Activated CD4-positive, alpha-beta T cell treated with anti-CD3 and anti-CD28 coated beads for 36 hours (primary cell): ENCODE data around the gene MCF2L2. TPM values are rescaled to one million over a fixed set of nuclear protein-coding genes. Genes with fewer than 3 reads are reported as not detected.

Experiments
- ATAC-seq: fragments of 200-7000 bp; cut with Tn5 transposase; one replicate; pipeline ENCODE4 v1.10.0; 2021; ENCODE audit warnings: mild to moderate bottlenecking, moderate library complexity
- CTCF ChIA-PET: fragments of 350-600 bp; sonication (Branson Sonifier 250); formaldehyde crosslinking; loops from one replicate; lab custom pipeline; 2021; ENCODE audit warnings: antibody characterized with exemption; lab: Charles Lee
- POLR2A ChIA-PET: fragments of 350-600 bp; sonication (Branson Sonifier 250); formaldehyde crosslinking; loops from one replicate; lab custom pipeline; 2021; ENCODE audit warnings: antibody characterized with exemption, inconsistent platforms; lab: Charles Lee
- DNase-seq: peaks from one replicate; pipeline ENCODE4 v3.0.0-alpha.2; 2020
- H3K27ac Mint-ChIP-seq: one replicate; pipeline ENCODE4 v1.8.0; 2021; ENCODE audit warnings: mixed read lengths
- H3K27me3 Mint-ChIP-seq: one replicate; pipeline ENCODE4 v1.8.0; 2021; ENCODE audit warnings: mixed read lengths
- H3K36me3 Mint-ChIP-seq: one replicate; pipeline ENCODE4 v1.8.0; 2021; ENCODE audit warnings: low read depth, mixed read lengths
- H3K4me1 Mint-ChIP-seq: one replicate; pipeline ENCODE4 v1.8.0; 2021; ENCODE audit warnings: mixed read lengths
- H3K4me3 Mint-ChIP-seq: one replicate; pipeline ENCODE4 v1.8.0; 2021; ENCODE audit warnings: mild to moderate bottlenecking, moderate library complexity, mixed read lengths
- H3K9me3 Mint-ChIP-seq: one replicate; pipeline ENCODE4 v1.8.0; 2021; ENCODE audit warnings: low read depth, mixed read lengths
- intact Hi-C, 2 experiments: fragments of 100-400 bp; cut with DNase I in 1 of 2; cut with micrococcal nuclease in 1 of 2; formaldehyde crosslinking; loops; one replicate each; pipeline versions ENCODE4 v1.14.2 to v1.15.1; 2022 to 2024; cut with DNase I, micrococcal nuclease
- total RNA-seq, 2 experiments: library from RNA; stranded (reverse); gene quantifications; one replicate each; pipeline ENCODE4 v1.2.3, GENCODE V29; 2021

Gene MCF2L2
- total RNA-seq, 2 experiments from 2014 or later, result 1.9 to 2.3 TPM

GRCh38 chr3:183312433-183312832 is 116.0 kb downstream of the MCF2L2 start:
- ChIA-PET CTCF (interaction anchor here (0.9 kb wide), 1 partner anchor 81 kb away, joined by 4 read pairs; no protein-coding TSS in a partner anchor), POLR2A (interaction anchor here (0.6 kb wide), 1 partner anchor 26 kb away, joined by 3 read pairs; no protein-coding TSS in a partner anchor)
- Mint-ChIP-seq H3K27ac (no peak overlapping the region), H3K4me1 (peaks cover 18% of the 10 kb centered on the region), H3K36me3 (peaks cover 4% of the 10 kb centered on the region), H3K27me3 (no peaks in the 10 kb centered on the region), H3K9me3 (no peaks in the 10 kb centered on the region), H3K4me3 (no peak overlapping the region)
- intact Hi-C loops, result no loop called here
- ATAC-seq (no peak), DNase-seq (no peak)

GRCh38 chr3:183310936-183311335 is 117.5 kb downstream of the MCF2L2 start:
- Mint-ChIP-seq H3K36me3 (peaks cover 4% of the 10 kb centered on the region), H3K27me3 (no peaks in the 10 kb centered on the region), H3K9me3 (no peaks in the 10 kb centered on the region), H3K27ac (no peak overlapping the region), H3K4me1 (peaks cover 31% of the 10 kb centered on the region), H3K4me3 (no peak overlapping the region)
- ATAC-seq (no peak), DNase-seq (no peak)
- ChIA-PET CTCF (interaction anchor here (1.9 kb wide), 1 partner anchor 9 kb away, joined by 6 read pairs; no protein-coding TSS in a partner anchor), POLR2A (no interaction called here)
- intact Hi-C loops, result no loop called here

- H3K27me3 Mint-ChIP-seq, result no peaks in the 10 kb centered on the region
- POLR2A ChIA-PET, result no interaction called here
- no peaks in the 10 kb centered on the region for H3K9me3 Mint-ChIP-seq
- H3K4me3 Mint-ChIP-seq, result no peak overlapping the region
- ATAC-seq (no peak), DNase-seq (no peak)
- CTCF ChIA-PET, result interaction anchor here (0.8 to 1.1 kb wide), 3 partner anchors 19 to 187 kb away, joined by 3 to 4 read pairs (median 3); no protein-coding TSS in a partner anchor
- H3K4me1 Mint-ChIP-seq, result peaks cover 30% of the 10 kb centered on the region
- no peak overlapping the region for H3K27ac Mint-ChIP-seq
- H3K36me3 Mint-ChIP-seq, result peaks cover 4% of the 10 kb centered on the region
- intact Hi-C loops, result no loop called here
Measured at GRCh38 chr3:183309276-183309675, 119.1 kb downstream of the MCF2L2 start.

- intact Hi-C loops, result no loop called here
- H3K27me3 Mint-ChIP-seq, result no peaks in the 10 kb centered on the region
- H3K36me3 Mint-ChIP-seq, result peaks cover 4% of the 10 kb centered on the region
- no peak for DNase-seq
- POLR2A ChIA-PET, result no interaction called here
- peaks cover 29% of the 10 kb centered on the region for H3K4me1 Mint-ChIP-seq
- no peaks in the 10 kb centered on the region for H3K9me3 Mint-ChIP-seq
- no peak for ATAC-seq
- H3K27ac Mint-ChIP-seq, result no peak overlapping the region
- H3K4me3 Mint-ChIP-seq, result no peak overlapping the region
- CTCF ChIA-PET, result interaction anchor here (0.9 kb wide), 1 partner anchor 186 kb away, joined by 3 read pairs; no protein-coding TSS in a partner anchor
Measured at GRCh38 chr3:183308751-183309150, 119.7 kb downstream of the MCF2L2 start.

- H3K27me3 Mint-ChIP-seq, result no peaks in the 10 kb centered on the region
- peaks cover 4% of the 10 kb centered on the region for H3K36me3 Mint-ChIP-seq
- DNase-seq, result no peak
- ChIA-PET POLR2A (no interaction called here), CTCF (interaction anchor here (1.0 to 1.8 kb wide), 4 partner anchors 19 to 123 kb away, joined by 4 to 6 read pairs (median 6); no protein-coding TSS in a partner anchor)
- H3K27ac Mint-ChIP-seq, result no peak overlapping the region
- peaks cover 25% of the 10 kb centered on the region for H3K4me1 Mint-ChIP-seq
- no peak overlapping the region for H3K4me3 Mint-ChIP-seq
- intact Hi-C loops, result loop anchor here (1.0 kb wide), 2 partner anchors 21 to 41 kb away; no protein-coding TSS in a partner anchor
- ATAC-seq, result no peak
- H3K9me3 Mint-ChIP-seq, result no peaks in the 10 kb centered on the region
Measured at GRCh38 chr3:183307749-183308148, 120.7 kb downstream of the MCF2L2 start.

GRCh38 chr3:183306798-183307671 is 121.4 kb downstream of the MCF2L2 start:
- ChIA-PET CTCF (interaction anchor here (0.6 to 1.8 kb wide), 8 partner anchors 18 to 184 kb away, joined by 3 to 6 read pairs (median 4); no protein-coding TSS in a partner anchor), POLR2A (interaction anchor here (0.6 to 1.9 kb wide), 2 partner anchors 21 to 30 kb away, joined by 3 to 4 read pairs; no protein-coding TSS in a partner anchor)
- ATAC-seq (peak; percentile 98), DNase-seq (peak; percentile 72)
- Mint-ChIP-seq H3K4me3 (no peak overlapping the region), H3K36me3 (peaks cover 4% of the 10 kb centered on the region), H3K27ac (peak overlapping the region; percentile 78), H3K27me3 (no peaks in the 10 kb centered on the region), H3K9me3 (no peaks in the 10 kb centered on the region), H3K4me1 (peaks cover 29% of the 10 kb centered on the region)
- intact Hi-C loops, result loop anchor here (1.0 kb wide), 2 partner anchors 21 to 41 kb away; no protein-coding TSS in a partner anchor

GRCh38 chr3:183303690-183304089 is 124.7 kb downstream of the MCF2L2 start:
- ATAC-seq, result no peak
- CTCF ChIA-PET, result interaction anchor here (2.1 kb wide), 1 partner anchor 12 kb away, joined by 11 read pairs; no protein-coding TSS in a partner anchor
- H3K27ac Mint-ChIP-seq, result no peak overlapping the region

GRCh38 chr3:183301937-183302580 is 126.4 kb downstream of the MCF2L2 start:
- POLR2A ChIA-PET, result no interaction called here
- Mint-ChIP-seq H3K4me1 (peaks cover 16% of the 10 kb centered on the region), H3K9me3 (no peaks in the 10 kb centered on the region), H3K27ac (no peak overlapping the region), H3K27me3 (no peaks in the 10 kb centered on the region), H3K4me3 (no peak overlapping the region), H3K36me3 (no peaks in the 10 kb centered on the region)
- no peak for DNase-seq
- ATAC-seq, result no peak
- intact Hi-C loops, result no loop called here
- CTCF ChIA-PET, result interaction anchor here (1.9 to 2.1 kb wide), 2 partner anchors 9 to 10 kb away, joined by 6 to 11 read pairs; no protein-coding TSS in a partner anchor

More at GRCh38 chr3:183303690-183304089, 124.7 kb downstream of the MCF2L2 start:
- POLR2A ChIA-PET, result no interaction called here
- Mint-ChIP-seq H3K4me1 (peaks cover 26% of the 10 kb centered on the region), H3K27me3 (no peaks in the 10 kb centered on the region), H3K36me3 (no peaks in the 10 kb centered on the region), H3K4me3 (no peak overlapping the region), H3K9me3 (no peaks in the 10 kb centered on the region)
- intact Hi-C loops, result no loop called here
- DNase-seq, result no peak

- POLR2A ChIA-PET, result no interaction called here
Measured at GRCh38 chr3:183300996-183301562, 127.3 kb downstream of the MCF2L2 start.

GRCh38 chr3:183299976-183300375 is 128.4 kb downstream of the MCF2L2 start:
- H3K9me3 Mint-ChIP-seq, result no peaks in the 10 kb centered on the region

More at GRCh38 chr3:183300996-183301562, 127.3 kb downstream of the MCF2L2 start:
- Mint-ChIP-seq H3K27me3 (no peaks in the 10 kb centered on the region), H3K27ac (no peak overlapping the region), H3K4me1 (peaks cover 7% of the 10 kb centered on the region), H3K9me3 (no peaks in the 10 kb centered on the region), H3K36me3 (no peaks in the 10 kb centered on the region), H3K4me3 (no peak overlapping the region)
- intact Hi-C loops, result no loop called here
- ATAC-seq (no peak), DNase-seq (no peak)
- CTCF ChIA-PET, result interaction anchor here (1.9 kb wide), 1 partner anchor 10 kb away, joined by 6 read pairs; no protein-coding TSS in a partner anchor

More at GRCh38 chr3:183299976-183300375, 128.4 kb downstream of the MCF2L2 start:
- Mint-ChIP-seq H3K27ac (no peak overlapping the region), H3K4me3 (no peak overlapping the region), H3K36me3 (peaks cover 3% of the 10 kb centered on the region), H3K27me3 (no peaks in the 10 kb centered on the region), H3K4me1 (peaks cover 7% of the 10 kb centered on the region)
- ATAC-seq (no peak), DNase-seq (no peak)
- intact Hi-C loops, result no loop called here
- CTCF ChIA-PET, result interaction anchor here (0.7 to 1.2 kb wide), 3 partner anchors 13 to 179 kb away, joined by 3 read pairs; no protein-coding TSS in a partner anchor
- POLR2A ChIA-PET, result no interaction called here
